Measurements from ENCODE around the gene CELF2.

DNA sequence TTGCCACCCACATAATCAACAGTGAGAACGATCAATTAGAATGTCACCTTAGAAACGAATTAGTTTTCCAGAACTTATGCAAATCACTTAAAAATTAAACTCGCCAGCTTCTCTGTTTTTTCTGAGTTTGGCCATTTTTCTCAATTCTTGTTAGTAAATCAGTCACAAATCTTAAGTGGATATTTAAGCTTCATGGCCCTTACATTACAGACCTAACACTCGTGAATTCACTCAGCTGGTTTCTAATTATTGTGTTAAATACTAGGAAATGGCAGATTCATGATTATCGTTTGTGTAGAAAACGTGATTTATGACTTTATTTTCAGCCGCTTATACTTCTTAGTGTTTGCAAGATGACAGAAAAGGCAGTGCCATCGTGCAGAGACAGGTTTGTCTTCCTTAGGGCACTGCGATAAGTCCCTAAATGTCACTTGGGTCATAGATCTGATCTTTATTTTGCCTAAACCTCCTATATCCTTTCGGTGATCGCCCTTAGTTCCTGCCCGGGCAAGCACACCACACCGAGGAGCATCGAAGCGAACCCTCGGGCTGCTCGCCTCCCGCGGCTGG lies 587 bp upstream of the CELF2 start:
- TF ChIP-seq EP300 (IDR thresholded peaks at IDR 0.05) (no peak), POLR2A (IDR thresholded peaks at IDR 0.05) (no peak), POLR2AphosphoS5 (IDR thresholded peaks at IDR 0.05) (no peak)
- TF ChIP-seq, protein P1, sequence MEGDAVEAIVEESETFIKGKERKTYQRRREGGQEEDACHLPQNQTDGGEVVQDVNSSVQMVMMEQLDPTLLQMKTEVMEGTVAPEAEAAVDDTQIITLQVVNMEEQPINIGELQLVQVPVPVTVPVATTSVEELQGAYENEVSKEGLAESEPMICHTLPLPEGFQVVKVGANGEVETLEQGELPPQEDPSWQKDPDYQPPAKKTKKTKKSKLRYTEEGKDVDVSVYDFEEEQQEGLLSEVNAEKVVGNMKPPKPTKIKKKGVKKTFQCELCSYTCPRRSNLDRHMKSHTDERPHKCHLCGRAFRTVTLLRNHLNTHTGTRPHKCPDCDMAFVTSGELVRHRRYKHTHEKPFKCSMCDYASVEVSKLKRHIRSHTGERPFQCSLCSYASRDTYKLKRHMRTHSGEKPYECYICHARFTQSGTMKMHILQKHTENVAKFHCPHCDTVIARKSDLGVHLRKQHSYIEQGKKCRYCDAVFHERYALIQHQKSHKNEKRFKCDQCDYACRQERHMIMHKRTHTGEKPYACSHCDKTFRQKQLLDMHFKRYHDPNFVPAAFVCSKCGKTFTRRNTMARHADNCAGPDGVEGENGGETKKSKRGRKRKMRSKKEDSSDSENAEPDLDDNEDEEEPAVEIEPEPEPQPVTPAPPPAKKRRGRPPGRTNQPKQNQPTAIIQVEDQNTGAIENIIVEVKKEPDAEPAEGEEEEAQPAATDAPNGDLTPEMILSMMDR (IDR thresholded peaks at IDR 0.05): no peak

Measured in suprapubic skin (tissue), 4 donors.